Measurements from ENCODE around the gene GPN2. TPM values are rescaled to one million over a fixed set of nuclear protein-coding genes. Genes with fewer than 3 reads are reported as not detected.
A peak's percentile ranks its signal among the peaks of the same experiment; 100 is the strongest.

GPN2 gene
- total RNA-seq, result 10 to 100 TPM; 11.5 to 39.5 (median 15.8) TPM

DNA sequence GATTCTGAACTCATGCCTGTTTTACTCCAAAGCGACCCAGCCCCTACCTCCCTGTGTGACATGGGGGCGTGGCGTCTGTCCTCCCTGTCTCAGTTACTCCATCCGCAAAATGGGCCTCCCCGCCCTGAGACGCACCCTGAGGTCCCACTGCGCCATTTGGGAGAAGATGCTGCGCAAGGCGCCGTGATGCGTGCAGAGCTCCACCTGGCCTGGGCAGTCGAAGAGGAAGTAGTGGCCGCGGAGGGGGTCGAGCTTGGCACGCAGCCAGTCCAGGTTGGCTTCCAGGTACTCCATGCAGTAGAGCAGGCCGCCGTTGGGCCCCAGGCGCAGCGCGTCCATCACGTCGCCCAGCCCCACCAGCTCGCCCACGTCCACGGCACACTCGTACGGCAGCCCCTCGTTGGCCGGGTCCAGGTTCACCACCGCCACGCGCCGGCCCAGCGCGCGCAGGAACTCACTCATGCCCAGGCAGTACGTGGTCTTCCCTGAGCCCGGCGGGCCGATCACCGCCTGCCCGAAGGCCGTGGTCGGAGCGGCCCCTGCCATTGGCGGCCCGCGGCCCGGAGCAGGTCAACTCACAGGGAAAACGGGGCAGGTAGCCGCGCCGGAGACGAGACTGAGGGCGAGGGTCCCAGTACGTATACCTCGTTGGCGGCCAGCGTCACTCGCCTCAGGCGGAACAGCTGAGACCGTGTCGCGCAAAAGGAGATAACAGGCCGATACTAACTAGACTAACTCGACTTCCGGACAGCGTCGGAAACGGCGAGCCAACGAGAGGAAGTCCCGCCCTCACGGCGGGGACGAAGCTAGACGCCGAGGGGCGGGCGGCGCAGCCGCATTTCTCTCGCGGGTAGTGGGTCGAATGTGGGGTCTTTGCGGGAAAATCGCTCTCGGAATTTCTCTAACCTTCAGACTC is at the start of gene GPN2:
TSS of gene GPN2 (minus strand) at position 733 of the 916 bp plus-strand sequence. CDS start at position 546, 187 bp downstream.
- ATAC-seq (replicated peaks in 6 of 8), result peak; percentile 92 to 96 (median 94)
- in situ Hi-C loops (cut with MboI; ENCODE audit: low pct_unique_long_range_greater_than_20kb in 2 of 9, low sequenced_read_pairs in 9 of 9, unreplicated experiment in 9 of 9), result no loop called here
- peak within 1 kb of the TSS; percentile 67 to 88 for H3K27ac ChIP-seq
- peak within 1 kb of the TSS; percentile 63 to 97 (median 84) for H3K4me3 ChIP-seq
- peaks cover 11 to 12% of the 10 kb centered on the region in 2 donors for H3K4me1 ChIP-seq (replicated peaks in 1 of 2)
- 0 to 13% (median 5%) methylated on average over 2 to 43 of the region's 89 CpGs; no CpG with 5 or more reads in 1 of the 10 experiments for WGBS, 10 experiments

DNA sequence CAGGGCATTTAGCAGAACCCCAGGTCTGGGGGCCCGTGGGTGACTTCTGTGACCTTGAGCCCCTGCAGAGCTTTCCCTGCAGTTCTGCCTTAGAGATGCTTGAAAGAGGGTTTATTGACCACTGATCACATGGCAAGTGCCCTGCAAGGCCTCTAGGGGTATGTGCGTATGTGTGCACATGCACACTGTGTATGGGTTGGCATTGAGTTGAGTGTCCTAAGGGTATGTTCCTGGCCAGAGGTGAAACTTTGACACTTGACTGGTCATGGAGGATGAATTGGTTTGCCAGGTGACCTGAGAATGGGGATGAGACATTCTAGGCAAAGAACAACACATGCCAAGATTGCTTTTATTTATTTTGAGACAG is 48.6 kb upstream of the GPN2 start:
- H3K4me3 ChIP-seq, result no peak overlapping the region
- in situ Hi-C loops (cut with MboI; ENCODE audit: low pct_unique_long_range_greater_than_20kb in 2 of 9, low sequenced_read_pairs in 9 of 9, unreplicated experiment in 9 of 9), result no loop called here
- no peak overlapping the region for H3K27ac ChIP-seq
- ATAC-seq (replicated peaks in 6 of 8), result no peak
- 93 to 100% (median 100%) methylated on average over 1 to 2 of the region's 2 CpGs; no CpG with 5 or more reads in 6 of the 10 experiments for WGBS, 10 experiments
- no peaks in the 10 kb centered on the region for H3K4me1 ChIP-seq (replicated peaks in 1 of 2)

DNA sequence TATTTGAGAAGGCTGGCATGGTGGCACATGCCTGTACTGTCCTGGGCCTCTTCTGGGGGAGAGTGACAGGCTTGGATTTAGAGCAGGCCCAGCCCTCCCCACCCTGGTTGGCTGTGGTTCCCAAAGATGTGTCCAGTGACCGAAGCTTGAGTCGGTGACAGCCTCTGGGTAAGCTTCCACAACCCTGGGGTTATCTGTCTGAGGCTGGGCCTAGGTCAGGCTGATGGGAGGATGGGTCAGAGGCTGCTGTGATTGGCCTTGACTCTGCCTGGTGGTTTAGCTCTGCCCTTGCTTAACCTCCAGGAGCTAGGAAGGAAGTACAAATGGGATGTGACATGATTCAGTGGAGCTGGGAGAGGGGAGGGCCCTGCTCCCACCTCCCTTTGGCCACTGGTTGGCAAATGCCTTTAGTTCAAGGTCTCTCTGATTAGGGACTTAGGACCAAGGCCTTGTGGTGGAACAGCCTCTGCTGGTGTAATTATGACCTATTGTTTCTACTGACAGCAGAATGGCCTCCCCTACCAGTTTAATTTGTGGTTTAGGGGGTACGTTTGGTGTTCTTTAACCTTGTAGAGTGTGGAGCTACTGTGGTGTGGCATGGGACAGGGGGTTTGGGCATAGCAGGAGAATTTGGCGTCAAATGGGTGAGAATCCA is 48.0 kb upstream of the GPN2 start:
- H3K27ac ChIP-seq, result no peak overlapping the region
- in situ Hi-C loops (cut with MboI; ENCODE audit: low pct_unique_long_range_greater_than_20kb in 2 of 9, low sequenced_read_pairs in 9 of 9, unreplicated experiment in 9 of 9), result no loop called here
- WGBS, 10 experiments, result 88 to 100% (median 90%) methylated on average over 2 to 4 of the region's 4 CpGs; no CpG with 5 or more reads in 7 of the 10 experiments
- H3K4me3 ChIP-seq, result no peak overlapping the region
- ATAC-seq (replicated peaks in 6 of 8), result peak in 1 of 8 experiments; percentile 14
- H3K4me1 ChIP-seq (replicated peaks in 1 of 2), result no peaks in the 10 kb centered on the region

DNA sequence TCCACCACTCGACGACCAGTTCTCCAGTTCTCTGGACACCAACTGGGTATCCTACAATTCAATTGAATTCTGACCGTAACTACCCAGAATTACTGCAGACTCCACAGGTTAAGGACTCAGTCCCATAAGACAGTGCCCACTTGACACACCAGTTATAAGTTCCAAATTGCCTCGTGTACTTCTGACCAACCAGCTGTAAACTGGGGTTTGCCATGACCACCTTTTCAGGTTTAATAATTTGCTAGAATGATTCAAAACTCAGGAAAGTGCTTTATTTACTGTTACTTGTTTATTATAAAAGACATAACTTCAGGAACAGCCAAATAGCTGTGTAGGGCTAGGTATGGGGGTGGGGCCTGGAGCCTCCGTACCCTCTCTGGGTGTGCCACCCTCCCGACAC is 46.7 kb upstream of the GPN2 start:
- Histone ChIP-seq H3K4me3 (no peak overlapping the region), H3K4me1 (replicated peaks in 1 of 2) (no peaks in the 10 kb centered on the region), H3K27ac (no peak overlapping the region)
- ATAC-seq (replicated peaks in 6 of 8), result no peak
- WGBS, 10 experiments, result 75 to 97% (median 83%) methylated on average over 1 to 6 of the region's 6 CpGs
- in situ Hi-C loops (cut with MboI; ENCODE audit: low pct_unique_long_range_greater_than_20kb in 2 of 9, low sequenced_read_pairs in 9 of 9, unreplicated experiment in 9 of 9), result no loop called here

DNA sequence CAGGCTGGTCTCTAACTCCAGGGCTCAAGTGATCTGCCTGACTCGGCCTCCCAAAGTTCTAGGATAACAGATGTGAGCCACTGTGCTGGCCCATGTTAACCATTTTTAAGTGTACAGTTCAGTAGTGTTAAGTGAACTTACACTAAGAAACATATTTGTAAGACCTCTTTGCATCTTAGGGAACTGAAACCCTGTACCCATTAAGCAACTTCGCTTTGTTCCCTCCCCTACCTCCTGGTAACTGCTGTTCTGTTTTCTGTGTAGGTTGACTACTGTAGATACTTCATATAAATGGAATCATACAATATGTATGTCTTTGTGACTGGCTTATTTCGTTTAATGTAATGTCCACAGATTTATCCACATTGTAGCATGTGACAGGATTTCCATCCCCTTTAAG is 42.4 kb upstream of the GPN2 start:
- H3K4me1 ChIP-seq (replicated peaks in 1 of 2), result no peaks in the 10 kb centered on the region
- in situ Hi-C loops (cut with MboI; ENCODE audit: low pct_unique_long_range_greater_than_20kb in 2 of 9, low sequenced_read_pairs in 9 of 9, unreplicated experiment in 9 of 9), result no loop called here
- 74 to 100% (median 98%) methylated on average over 1 to 3 of the region's 3 CpGs for WGBS, 10 experiments
- no peak overlapping the region for H3K27ac ChIP-seq
- H3K4me3 ChIP-seq, result no peak overlapping the region
- ATAC-seq (replicated peaks in 6 of 8), result no peak

DNA sequence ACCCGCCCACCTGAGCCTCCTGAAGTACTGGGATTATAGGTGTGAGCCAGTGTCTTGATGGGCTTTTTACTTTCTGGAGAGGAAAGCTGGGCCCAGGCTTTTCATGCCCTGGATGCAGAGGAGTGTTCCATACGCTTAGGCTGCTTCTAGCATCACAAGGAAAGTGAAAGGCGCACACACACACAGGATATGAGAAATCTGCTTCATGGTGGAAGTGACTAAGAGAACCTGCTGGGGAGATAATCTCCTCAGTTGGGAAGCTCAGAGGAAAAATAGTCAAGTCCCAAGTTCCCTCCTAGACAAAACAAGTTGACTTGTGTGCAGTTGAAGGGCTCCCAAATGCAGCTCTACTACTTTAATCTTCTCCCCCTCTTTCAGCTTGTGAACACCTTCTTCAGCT is 33.6 kb upstream of the GPN2 start:
- Histone ChIP-seq H3K4me1 (replicated peaks in 1 of 2) (peaks cover 11 to 12% of the 10 kb centered on the region in 2 donors), H3K4me3 (no peak overlapping the region), H3K27ac (no peak overlapping the region)
- no peak for ATAC-seq (replicated peaks in 6 of 8)
- in situ Hi-C loops (cut with MboI; ENCODE audit: low pct_unique_long_range_greater_than_20kb in 2 of 9, low sequenced_read_pairs in 9 of 9, unreplicated experiment in 9 of 9), result no loop called here
- 83 to 100% (median 96%) methylated on average over 1 to 3 of the region's 3 CpGs; no CpG with 5 or more reads in 4 of the 10 experiments for WGBS, 10 experiments

DNA sequence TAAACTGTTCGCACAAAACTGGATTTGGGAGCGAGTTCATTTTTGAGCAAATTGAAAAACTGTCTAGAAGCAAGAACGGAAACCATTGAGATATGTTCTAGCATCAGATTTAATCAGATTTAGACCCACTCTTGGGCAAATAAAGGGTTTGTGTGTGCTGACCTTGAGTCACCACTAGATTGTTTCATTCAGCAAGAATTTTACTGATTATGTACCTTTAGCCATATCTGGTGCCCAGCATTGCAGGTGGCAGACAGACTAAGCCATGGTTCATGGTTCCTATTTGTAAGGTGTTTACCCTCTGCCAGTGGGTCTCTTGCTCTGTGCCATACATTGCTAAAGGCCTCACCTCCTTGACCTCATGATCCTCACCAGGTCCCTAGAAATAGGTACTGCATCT is 32.8 kb upstream of the GPN2 start:
- Histone ChIP-seq H3K4me3 (peak overlapping the region in 3 of 5 donors; percentile 67 to 80 (median 67)), H3K27ac (no peak overlapping the region), H3K4me1 (replicated peaks in 1 of 2) (peaks cover 11 to 12% of the 10 kb centered on the region in 2 donors)
- 79 to 100% (median 92%) methylated on average over 2 to 3 of the region's 3 CpGs; no CpG with 5 or more reads in 3 of the 10 experiments for WGBS, 10 experiments
- in situ Hi-C loops (cut with MboI; ENCODE audit: low pct_unique_long_range_greater_than_20kb in 2 of 9, low sequenced_read_pairs in 9 of 9, unreplicated experiment in 9 of 9), result no loop called here
- ATAC-seq (replicated peaks in 6 of 8), result no peak

DNA sequence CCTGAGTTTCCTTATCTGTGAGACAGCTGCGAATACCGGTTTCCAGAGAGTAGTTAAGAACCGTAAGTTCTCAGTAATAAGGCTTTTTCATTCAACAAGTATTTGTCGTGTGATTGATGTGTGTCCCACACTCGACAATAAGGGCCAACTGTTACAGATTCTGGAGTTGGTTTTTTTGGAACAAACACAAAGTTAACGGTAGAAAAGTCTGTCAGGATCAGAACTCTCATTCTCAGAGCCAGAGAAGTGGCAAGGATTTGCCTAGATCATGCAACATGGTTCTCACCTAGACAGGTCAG is 32.3 kb upstream of the GPN2 start:
- Histone ChIP-seq H3K27ac (no peak overlapping the region), H3K4me1 (replicated peaks in 1 of 2) (peaks cover 11 to 12% of the 10 kb centered on the region in 2 donors), H3K4me3 (peak overlapping the region; percentile 67 to 96 (median 76))
- WGBS, 10 experiments, result 13 to 39% (median 29%) methylated on average over 3 to 6 of the region's 6 CpGs; no CpG with 5 or more reads in 4 of the 10 experiments
- no peak for ATAC-seq (replicated peaks in 6 of 8)
- in situ Hi-C loops (cut with MboI; ENCODE audit: low pct_unique_long_range_greater_than_20kb in 2 of 9, low sequenced_read_pairs in 9 of 9, unreplicated experiment in 9 of 9), result no loop called here

DNA sequence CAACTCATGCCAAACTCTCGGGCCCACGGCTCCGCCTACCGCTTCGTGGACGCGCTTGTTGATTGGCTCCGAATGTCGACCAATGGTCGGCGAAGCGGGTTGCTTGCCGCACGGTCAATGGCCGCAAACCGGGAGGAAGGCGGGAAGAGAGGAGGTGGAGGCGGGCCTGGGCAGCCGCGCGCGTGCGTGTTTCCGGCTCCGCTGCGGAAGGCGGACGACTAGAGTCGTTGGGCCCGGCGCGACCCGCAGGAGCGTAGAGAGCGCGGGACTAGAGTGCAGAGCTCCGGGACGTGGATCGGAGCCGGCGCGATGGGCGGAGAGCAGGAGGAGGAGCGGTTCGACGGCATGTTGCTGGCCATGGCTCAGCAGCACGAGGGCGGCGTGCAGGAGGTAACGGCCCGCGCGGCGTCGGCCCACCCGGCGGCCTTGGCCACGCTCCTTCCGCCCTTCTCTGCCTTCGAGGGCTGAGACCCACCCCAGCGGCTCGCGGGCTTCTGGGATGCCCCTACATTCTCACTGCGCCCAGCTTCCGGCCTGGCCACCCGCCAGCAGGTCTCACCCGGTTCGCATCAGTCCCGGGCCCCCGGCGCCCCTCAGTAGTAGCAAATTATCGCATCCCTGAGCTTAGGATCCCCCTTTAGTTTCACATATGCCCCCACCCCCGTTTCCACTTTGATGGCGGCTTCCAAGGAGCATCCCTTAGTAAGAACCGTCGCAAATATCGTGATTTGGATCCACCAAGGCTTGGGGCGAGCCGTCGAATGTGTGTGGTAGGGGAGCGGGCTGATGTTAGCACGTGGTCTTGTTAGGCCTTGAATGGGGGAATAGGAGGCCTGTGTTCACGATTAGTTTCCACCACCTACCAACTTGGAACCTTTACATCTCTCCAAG is 31.7 kb upstream of the GPN2 start, which contains the start of gene NUDC:
TSS of gene NUDC (plus strand) at position 204 of the 891 bp plus-strand sequence. CDS start at position 310, 106 bp downstream.
- Histone ChIP-seq H3K4me1 (replicated peaks in 1 of 2) (peaks cover 11 to 12% of the 10 kb centered on the region in 2 donors), H3K4me3 (peak within 1 kb of the TSS; percentile 67 to 96 (median 76)), H3K27ac (peak within 1 kb of the TSS; percentile 68 to 90)
- WGBS, 10 experiments, result 0 to 3% (median 0%) methylated on average over 2 to 34 of the region's 83 CpGs; no CpG with 5 or more reads in 5 of the 10 experiments
- peak; percentile 95 to 98 (median 96) for ATAC-seq (replicated peaks in 6 of 8)
- in situ Hi-C loops (cut with MboI; ENCODE audit: low pct_unique_long_range_greater_than_20kb in 2 of 9, low sequenced_read_pairs in 9 of 9, unreplicated experiment in 9 of 9), result no loop called here

DNA sequence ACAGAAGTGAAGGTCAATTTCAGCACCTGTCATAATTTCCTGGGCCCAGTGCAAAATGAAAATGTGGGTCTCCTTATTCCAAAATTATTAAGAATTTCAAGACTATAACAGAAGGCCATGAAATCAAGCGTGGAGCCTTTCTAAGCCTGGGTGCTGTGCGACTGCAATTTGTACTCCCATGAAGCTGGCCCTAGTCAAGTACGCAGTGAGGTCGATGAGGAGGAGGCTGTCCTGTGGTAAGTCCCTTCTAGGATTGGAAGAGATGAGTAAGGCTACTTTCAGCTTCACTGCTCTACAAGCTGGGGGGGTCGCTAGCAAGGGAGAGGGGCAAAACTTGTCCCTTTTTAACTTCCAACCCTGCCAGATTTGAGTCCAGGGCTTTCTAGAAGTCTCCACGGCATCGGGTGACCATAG is 31.1 kb upstream of the GPN2 start:
- Histone ChIP-seq H3K4me3 (peak overlapping the region; percentile 19 to 96 (median 67)), H3K27ac (peak overlapping the region in 1 of 2 donors; percentile 54), H3K4me1 (replicated peaks in 1 of 2) (peaks cover 11 to 12% of the 10 kb centered on the region in 2 donors)
- 14 to 81% (median 25%) methylated on average over 2 to 7 of the region's 7 CpGs; no CpG with 5 or more reads in 4 of the 10 experiments for WGBS, 10 experiments
- ATAC-seq (replicated peaks in 6 of 8), result peak; percentile 12 to 46 (median 40)
- in situ Hi-C loops (cut with MboI; ENCODE audit: low pct_unique_long_range_greater_than_20kb in 2 of 9, low sequenced_read_pairs in 9 of 9, unreplicated experiment in 9 of 9), result no loop called here

DNA sequence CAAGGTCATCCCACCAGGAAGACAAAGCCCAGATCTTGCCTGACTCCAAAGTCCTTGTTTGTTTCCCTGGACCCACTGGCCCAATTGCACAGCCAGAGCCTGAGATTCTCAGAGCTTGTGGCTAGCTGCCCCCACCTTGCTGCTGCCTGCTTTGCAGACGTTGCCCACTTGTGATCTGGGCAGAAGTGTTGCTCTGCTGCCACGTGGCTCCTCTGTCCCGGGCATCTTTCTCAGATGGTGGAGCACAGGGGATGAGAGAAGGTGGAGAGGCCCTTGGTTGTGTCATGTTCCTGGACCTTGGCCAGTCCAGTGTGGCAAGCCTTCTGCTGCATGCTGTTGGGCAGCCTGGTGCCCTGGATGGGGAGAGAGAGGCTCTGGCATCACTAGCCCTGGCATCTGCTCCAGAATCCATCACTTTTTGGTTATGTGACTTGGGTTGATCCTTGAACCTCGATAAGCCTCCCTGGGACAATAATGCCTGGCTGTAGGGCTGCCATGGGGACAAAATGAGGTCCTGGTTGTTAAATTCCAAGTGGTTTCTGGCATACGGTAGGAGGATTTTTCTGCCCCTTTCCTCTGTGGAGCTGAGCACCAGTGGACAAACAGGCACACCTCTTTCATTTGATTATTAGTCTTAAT is 25.2 kb upstream of the GPN2 start:
- no peak for ATAC-seq (replicated peaks in 6 of 8)
- H3K4me1 ChIP-seq (replicated peaks in 1 of 2), result no peaks in the 10 kb centered on the region
- in situ Hi-C loops (cut with MboI; ENCODE audit: low pct_unique_long_range_greater_than_20kb in 2 of 9, low sequenced_read_pairs in 9 of 9, unreplicated experiment in 9 of 9), result loop anchor here in 1 of 9 experiments (10.0 kb wide), 1 partner anchor 59 kb away; no protein-coding TSS in a partner anchor
- no peak overlapping the region for H3K4me3 ChIP-seq
- no peak overlapping the region for H3K27ac ChIP-seq
- 0 to 67% (median 29%) methylated on average over 1 to 5 of the region's 5 CpGs; no CpG with 5 or more reads in 2 of the 10 experiments for WGBS, 10 experiments

All from motor neuron (in vitro differentiated cells).